ENCODE results near the gene CEMIP. TPM values are rescaled to one million over a fixed set of nuclear protein-coding genes. Genes with fewer than 3 reads are reported as not detected.

Gene CEMIP
- polyA plus RNA-seq, 1 donor (not counting 4 experiments of a cell fraction or from before 2014, with no cell fraction given) = 2.3 TPM

DNA sequence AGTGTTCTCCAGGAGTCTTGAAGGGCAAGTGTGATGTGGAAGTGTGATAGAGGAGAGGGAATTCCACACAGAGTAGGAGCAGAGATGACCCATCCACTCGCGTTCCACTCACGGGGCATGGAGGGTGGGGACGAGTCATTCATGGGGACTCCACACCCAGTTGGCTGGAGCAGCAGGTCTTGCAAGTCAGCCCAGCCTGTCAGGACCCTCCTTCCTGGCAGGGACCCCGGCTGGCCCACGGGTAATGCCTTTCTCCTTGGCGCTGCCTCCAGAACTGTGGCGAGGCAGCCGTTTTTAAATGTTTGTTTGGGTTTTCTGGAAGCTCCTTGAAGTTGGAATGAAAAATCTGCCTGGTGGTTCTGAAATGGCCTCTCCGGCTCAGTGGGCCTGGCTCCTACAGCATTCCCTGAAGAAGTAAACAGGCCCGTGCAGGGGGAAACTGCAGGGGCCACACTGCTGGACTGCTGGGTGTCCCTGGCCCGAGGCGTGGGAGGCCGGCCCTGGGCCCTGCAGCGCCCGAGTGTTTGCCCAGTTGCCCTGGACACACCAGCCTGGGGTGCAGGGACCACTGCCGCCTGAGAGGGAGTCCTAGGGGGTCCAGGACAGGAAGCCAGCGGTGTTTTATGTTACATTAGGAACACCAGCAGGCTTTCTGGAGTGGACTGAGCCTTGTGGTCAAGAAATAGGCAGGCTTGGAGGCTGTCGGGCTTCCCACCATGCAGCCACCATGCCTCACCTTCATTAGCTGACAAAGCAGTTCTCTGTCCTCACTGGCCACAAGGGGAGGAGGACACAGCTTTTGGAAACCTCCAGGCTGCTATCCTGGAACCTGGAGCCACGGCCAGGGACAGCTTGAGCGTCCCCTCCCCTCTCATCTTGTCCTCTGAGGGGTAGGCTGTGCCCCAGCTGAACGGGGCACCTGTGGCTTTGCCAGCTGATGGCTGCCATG is 61.3 kb downstream of the CEMIP start:
- no peak overlapping the region for H3K4me3 ChIP-seq (ENCODE audit: control insufficient read depth in 2 of 3, extremely low read depth in 1 of 3, insufficient read depth in 2 of 3, low read depth in 1 of 3, low read length in 3 of 3)
- H3K79me2 ChIP-seq (ENCODE audit: control insufficient read depth, insufficient read depth, low read length) = no peaks in the 10 kb centered on the region
- H3K27ac ChIP-seq (ENCODE audit: control insufficient read depth, insufficient read depth, low read length) = no peak overlapping the region
- H3K9me1 ChIP-seq (ENCODE audit: control insufficient read depth, extremely low read depth, insufficient read depth, low read length) = no peaks in the 10 kb centered on the region
- H3K9me3 ChIP-seq (ENCODE audit: control insufficient read depth, low read depth, low read length) = no peaks in the 10 kb centered on the region
- no peaks in the 10 kb centered on the region for H4K20me1 ChIP-seq (ENCODE audit: control insufficient read depth, extremely low read depth, insufficient read depth, low read length)
- H3K36me3 ChIP-seq (ENCODE audit: control insufficient read depth in 2 of 2, extremely low read depth in 1 of 2, insufficient read depth in 2 of 2, low read length in 2 of 2) = no peaks in the 10 kb centered on the region
- H3K9ac ChIP-seq (ENCODE audit: control insufficient read depth, extremely low read depth, insufficient read depth, low read length) = no peak overlapping the region
- FAIRE-seq = no peak
- H3K4me1 ChIP-seq (ENCODE audit: control insufficient read depth, extremely low read depth, insufficient read depth, low read length) = peaks cover 7% of the 10 kb centered on the region
- H2AFZ ChIP-seq (ENCODE audit: control insufficient read depth, low read length) = no peak overlapping the region
- dilution Hi-C loops (cut with MboI; ENCODE audit: extremely low pct_ligation_motif_present, low sequenced_read_pairs) = no loop called here
- H3K4me2 ChIP-seq (ENCODE audit: control insufficient read depth, extremely low read depth, insufficient read depth, low read depth, low read length) = no peak overlapping the region
- H3K27me3 ChIP-seq (ENCODE audit: control insufficient read depth, extremely low read depth, insufficient read depth, low read length) = no peaks in the 10 kb centered on the region
- no peak for DNase-seq (ENCODE audit: low read depth, low spot score)
- TF ChIP-seq CTCF (optimal IDR thresholded peaks at IDR 0.05 in 1 of 3, IDR thresholded peaks at IDR 0.05 in 1 of 3, conservative IDR thresholded peaks at IDR 0.05 in 1 of 3; ENCODE audit: extremely low read depth in 1 of 3, insufficient read depth in 2 of 3, low read length in 3 of 3) = no peak
- TF ChIP-seq EZH2 (IDR thresholded peaks at IDR 0.05; ENCODE audit: low read length) = no peak

DNA sequence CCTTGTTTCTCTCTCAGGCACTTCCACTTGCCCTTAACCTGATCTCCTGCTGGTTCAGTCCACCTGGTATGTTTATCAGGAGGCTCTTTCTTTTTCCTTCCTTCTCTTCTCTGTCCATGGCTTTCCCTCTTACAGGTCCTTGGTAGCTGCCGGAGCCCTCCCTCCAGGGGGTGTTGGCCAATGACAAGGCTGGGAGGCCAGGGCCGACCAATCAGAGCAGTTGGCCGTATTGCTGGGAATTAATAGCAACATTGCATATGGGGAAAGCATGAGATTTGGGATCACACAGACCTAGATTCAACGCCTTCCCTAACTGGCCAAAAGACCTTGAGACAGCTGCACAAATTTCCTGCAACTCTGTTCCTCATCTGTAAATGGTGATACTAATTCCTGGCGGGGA is 62.4 kb downstream of the CEMIP start:
- no peaks in the 10 kb centered on the region for H3K27me3 ChIP-seq (ENCODE audit: control insufficient read depth, extremely low read depth, insufficient read depth, low read length)
- H3K27ac ChIP-seq (ENCODE audit: control insufficient read depth, insufficient read depth, low read length) = no peak overlapping the region
- TF ChIP-seq EZH2 (IDR thresholded peaks at IDR 0.05; ENCODE audit: low read length) (no peak), CTCF (optimal IDR thresholded peaks at IDR 0.05 in 1 of 3, IDR thresholded peaks at IDR 0.05 in 1 of 3, conservative IDR thresholded peaks at IDR 0.05 in 1 of 3; ENCODE audit: extremely low read depth in 1 of 3, insufficient read depth in 2 of 3, low read length in 3 of 3) (no peak)
- peaks cover 7% of the 10 kb centered on the region for H3K4me1 ChIP-seq (ENCODE audit: control insufficient read depth, extremely low read depth, insufficient read depth, low read length)
- no peak overlapping the region for H3K9ac ChIP-seq (ENCODE audit: control insufficient read depth, extremely low read depth, insufficient read depth, low read length)
- no peaks in the 10 kb centered on the region for H3K36me3 ChIP-seq (ENCODE audit: control insufficient read depth in 2 of 2, extremely low read depth in 1 of 2, insufficient read depth in 2 of 2, low read length in 2 of 2)
- no peaks in the 10 kb centered on the region for H4K20me1 ChIP-seq (ENCODE audit: control insufficient read depth, extremely low read depth, insufficient read depth, low read length)
- no peaks in the 10 kb centered on the region for H3K9me1 ChIP-seq (ENCODE audit: control insufficient read depth, extremely low read depth, insufficient read depth, low read length)
- dilution Hi-C loops (cut with MboI; ENCODE audit: extremely low pct_ligation_motif_present, low sequenced_read_pairs) = no loop called here
- no peaks in the 10 kb centered on the region for H3K9me3 ChIP-seq (ENCODE audit: control insufficient read depth, low read depth, low read length)
- no peak overlapping the region for H3K4me3 ChIP-seq (ENCODE audit: control insufficient read depth in 2 of 3, extremely low read depth in 1 of 3, insufficient read depth in 2 of 3, low read depth in 1 of 3, low read length in 3 of 3)
- FAIRE-seq (no peak), DNase-seq (ENCODE audit: low read depth, low spot score) (no peak)
- no peak overlapping the region for H3K4me2 ChIP-seq (ENCODE audit: control insufficient read depth, extremely low read depth, insufficient read depth, low read depth, low read length)
- H2AFZ ChIP-seq (ENCODE audit: control insufficient read depth, low read length) = no peak overlapping the region
- H3K79me2 ChIP-seq (ENCODE audit: control insufficient read depth, insufficient read depth, low read length) = no peaks in the 10 kb centered on the region

Measured in keratinocyte (primary cell).